Caco-2 (cell line): ENCODE results near the gene A4GALT. TPM values are rescaled to one million over a fixed set of nuclear protein-coding genes. Genes with fewer than 3 reads are reported as not detected.

Experiments
- BruUV-seq: library from RNA; stranded (reverse); fragments of 400-500 nt; replicated peaks from 2 replicates; lab custom pipeline; 2021; lab: Mats Ljungman, UMichigan
- CTCF ChIA-PET: fragments of 300-600 bp; sonication (Branson Sonifier 250); formaldehyde crosslinking; loops from one replicate; lab custom pipeline; 2022; ENCODE audit warnings: antibody characterized with exemption; lab: Charles Lee
- POLR2A ChIA-PET: fragments of 300-600 bp; sonication (Branson Sonifier 250); formaldehyde crosslinking; loops from one replicate; lab custom pipeline; 2022; ENCODE audit warnings: antibody characterized with exemption; lab: Charles Lee
- DNase-seq, 2 experiments: peaks; one replicate each; pipeline versions ENCODE4 v3.0.0 to v3.0.0-alpha.2; 2020 to 2022
- H3K27me3 ChIP-seq: replicated peaks from 2 replicates; pipeline ENCODE4 v1.6.0; 2011; ENCODE audit warnings: low read length; ENCODE audit not compliant: control insufficient read depth, insufficient read depth
- H3K36me3 ChIP-seq: 2 replicates; pipeline ENCODE4 v1.5.1; 2011; ENCODE audit warnings: low read length; ENCODE audit not compliant: control insufficient read depth, insufficient read depth
- H3K4me1 ChIP-seq: fragments of 250-450 bp; sonication (Bioruptor Pico); 2 replicates; pipeline ENCODE4 v1.5.1; 2020; ENCODE audit warnings: mild to moderate bottlenecking
- H3K4me3 ChIP-seq: 2 replicates; pipeline ENCODE4 v1.5.1; 2011; ENCODE audit warnings: low read depth, mild to moderate bottlenecking, control low read depth, low read length
- H3K9me3 ChIP-seq: fragments of 250-450 bp; sonication (Bioruptor Pico); 2 replicates; pipeline ENCODE4 v1.5.1; 2020; ENCODE audit warnings: mild to moderate bottlenecking, moderate library complexity
- H3K27ac Mint-ChIP-seq: one replicate; pipeline ENCODE4 v1.8.0; 2022; ENCODE audit warnings: mixed read lengths; ENCODE audit not compliant: unreplicated experiment
- H3K27me3 Mint-ChIP-seq: one replicate; pipeline ENCODE4 v1.8.0; 2022; ENCODE audit warnings: mixed read lengths; ENCODE audit not compliant: insufficient read depth, unreplicated experiment
- H3K36me3 Mint-ChIP-seq: one replicate; pipeline ENCODE4 v1.8.0; 2022; ENCODE audit warnings: mild to moderate bottlenecking, mixed read lengths; ENCODE audit not compliant: insufficient read depth, unreplicated experiment
- H3K4me1 Mint-ChIP-seq: one replicate; pipeline ENCODE4 v1.8.0; 2022; ENCODE audit warnings: low read depth, mixed read lengths; ENCODE audit not compliant: unreplicated experiment
- H3K4me3 Mint-ChIP-seq: one replicate; pipeline ENCODE4 v1.8.0; 2022; ENCODE audit warnings: mild to moderate bottlenecking, moderate library complexity, mixed read lengths; ENCODE audit not compliant: unreplicated experiment
- H3K9me3 Mint-ChIP-seq: one replicate; pipeline ENCODE4 v1.8.0; 2022; ENCODE audit warnings: mixed read lengths; ENCODE audit not compliant: unreplicated experiment
- intact Hi-C: fragments of 100-400 bp; cut with micrococcal nuclease; formaldehyde crosslinking; loops from one replicate; pipeline ENCODE4 v1.10.0; 2022; ENCODE audit not compliant: unreplicated experiment
- total RNA-seq: library from RNA; stranded (reverse); gene quantifications from 2 replicates; pipeline ENCODE4 v1.2.3, GENCODE V29; 2022
- TF ChIP-seq, protein P1 (sequence below), 2 experiments: fragments of 200-600 bp in 1 of 2; IDR thresholded peaks; 1 replicate in 1 of 2; 2 replicates in 1 of 2; pipeline versions ENCODE4 v1.5.1 to v1.8.0; 2011 to 2022; ENCODE audit warnings: antibody characterized with exemption in 1 of 2, control low read depth in 1 of 2, inconsistent platforms in 1 of 2, low read depth in 1 of 2, low read length in 1 of 2, mild to moderate bottlenecking in 1 of 2, moderate library complexity in 1 of 2; ENCODE audit not compliant: insufficient read depth in 1 of 2, severe bottlenecking in 1 of 2, unreplicated experiment in 1 of 2

A4GALT gene
- total RNA-seq, 1 experiment from 2014 or later = 16.2 TPM

DNA sequence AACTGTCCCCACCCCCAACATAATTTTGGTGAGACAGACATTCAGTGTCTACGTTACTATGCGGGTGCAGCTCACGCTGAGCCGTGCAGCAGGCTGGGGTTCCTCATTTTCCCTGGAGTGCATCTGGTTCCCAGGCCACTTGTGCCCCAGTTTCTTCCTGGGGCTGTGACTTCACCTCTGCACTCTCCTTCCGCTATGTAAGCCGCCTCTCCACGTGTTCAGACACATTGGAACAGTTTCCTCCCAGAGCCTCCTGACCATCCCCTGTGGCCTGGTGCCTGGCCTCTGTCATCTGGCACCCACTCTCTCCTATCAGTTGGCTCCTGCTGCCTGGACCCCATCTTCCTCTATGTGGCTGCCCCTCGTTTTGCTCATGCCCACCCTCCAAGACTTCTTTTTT is 46.2 kb upstream of the A4GALT start:
- H3K4me1 Mint-ChIP-seq = peaks cover 14% of the 10 kb centered on the region
- ChIA-PET CTCF (no interaction called here), POLR2A (no interaction called here)
- intact Hi-C loops = no loop called here
- H3K27me3 Mint-ChIP-seq = no peaks in the 10 kb centered on the region
- no peaks in the 10 kb centered on the region for H3K9me3 Mint-ChIP-seq
- no TSS peak for BruUV-seq
- Histone ChIP-seq H3K36me3 (no peaks in the 10 kb centered on the region), H3K4me1 (peaks cover 16% of the 10 kb centered on the region), H3K27me3 (no peaks in the 10 kb centered on the region), H3K4me3 (no peak overlapping the region), H3K9me3 (no peaks in the 10 kb centered on the region)
- no peak overlapping the region for H3K4me3 Mint-ChIP-seq
- TF ChIP-seq, protein P1, sequence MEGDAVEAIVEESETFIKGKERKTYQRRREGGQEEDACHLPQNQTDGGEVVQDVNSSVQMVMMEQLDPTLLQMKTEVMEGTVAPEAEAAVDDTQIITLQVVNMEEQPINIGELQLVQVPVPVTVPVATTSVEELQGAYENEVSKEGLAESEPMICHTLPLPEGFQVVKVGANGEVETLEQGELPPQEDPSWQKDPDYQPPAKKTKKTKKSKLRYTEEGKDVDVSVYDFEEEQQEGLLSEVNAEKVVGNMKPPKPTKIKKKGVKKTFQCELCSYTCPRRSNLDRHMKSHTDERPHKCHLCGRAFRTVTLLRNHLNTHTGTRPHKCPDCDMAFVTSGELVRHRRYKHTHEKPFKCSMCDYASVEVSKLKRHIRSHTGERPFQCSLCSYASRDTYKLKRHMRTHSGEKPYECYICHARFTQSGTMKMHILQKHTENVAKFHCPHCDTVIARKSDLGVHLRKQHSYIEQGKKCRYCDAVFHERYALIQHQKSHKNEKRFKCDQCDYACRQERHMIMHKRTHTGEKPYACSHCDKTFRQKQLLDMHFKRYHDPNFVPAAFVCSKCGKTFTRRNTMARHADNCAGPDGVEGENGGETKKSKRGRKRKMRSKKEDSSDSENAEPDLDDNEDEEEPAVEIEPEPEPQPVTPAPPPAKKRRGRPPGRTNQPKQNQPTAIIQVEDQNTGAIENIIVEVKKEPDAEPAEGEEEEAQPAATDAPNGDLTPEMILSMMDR (IDR thresholded peaks at IDR 0.05; ENCODE audit: insufficient read depth in 1 of 2, low read depth in 1 of 2, low read length in 1 of 2, severe bottlenecking in 1 of 2, unreplicated experiment in 1 of 2) = no peak
- DNase-seq = no peak
- no peak overlapping the region for H3K27ac Mint-ChIP-seq
- H3K36me3 Mint-ChIP-seq = no peaks in the 10 kb centered on the region

DNA sequence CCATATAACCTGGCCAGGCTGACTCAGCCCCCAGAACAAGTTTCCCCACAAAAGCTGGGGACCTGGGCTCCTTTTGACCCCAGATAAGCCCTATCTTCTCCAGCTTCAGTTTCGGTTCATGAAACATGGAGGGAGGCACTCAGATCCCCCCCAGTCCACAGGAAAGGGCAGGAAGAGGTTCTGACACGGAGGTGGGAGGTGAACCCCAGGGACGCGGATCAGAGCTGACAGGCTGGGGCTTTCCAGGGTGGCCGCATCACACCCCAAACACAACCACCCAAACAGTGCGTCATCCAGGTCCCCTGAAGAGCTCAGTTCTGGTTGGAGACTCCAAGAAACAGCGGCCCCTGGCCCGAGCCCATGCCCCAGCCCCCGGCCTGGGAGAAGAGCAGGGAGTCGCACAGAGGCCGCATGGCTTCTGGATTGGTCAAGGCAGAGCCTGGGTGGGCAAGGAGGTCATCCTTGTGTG is 44.3 kb upstream of the A4GALT start:
- CTCF ChIA-PET = interaction anchor here (0.5 to 1.0 kb wide), 3 partner anchors 76 to 327 kb away, joined by 3 to 4 read pairs (median 3); no protein-coding TSS in a partner anchor
- no peaks in the 10 kb centered on the region for H3K9me3 Mint-ChIP-seq
- Histone ChIP-seq H3K27me3 (no peaks in the 10 kb centered on the region), H3K4me3 (no peak overlapping the region), H3K36me3 (no peaks in the 10 kb centered on the region), H3K4me1 (peaks cover 10% of the 10 kb centered on the region), H3K9me3 (no peaks in the 10 kb centered on the region)
- BruUV-seq = no TSS peak
- TF ChIP-seq, protein P1 (IDR thresholded peaks at IDR 0.05; ENCODE audit: insufficient read depth in 1 of 2, low read depth in 1 of 2, low read length in 1 of 2, severe bottlenecking in 1 of 2, unreplicated experiment in 1 of 2) = no peak
- no peak overlapping the region for H3K4me3 Mint-ChIP-seq
- H3K4me1 Mint-ChIP-seq = peaks cover 13% of the 10 kb centered on the region
- POLR2A ChIA-PET = no interaction called here
- intact Hi-C loops = no loop called here
- H3K27me3 Mint-ChIP-seq = no peaks in the 10 kb centered on the region
- no peaks in the 10 kb centered on the region for H3K36me3 Mint-ChIP-seq
- H3K27ac Mint-ChIP-seq = no peak overlapping the region
- DNase-seq = no peak

DNA sequence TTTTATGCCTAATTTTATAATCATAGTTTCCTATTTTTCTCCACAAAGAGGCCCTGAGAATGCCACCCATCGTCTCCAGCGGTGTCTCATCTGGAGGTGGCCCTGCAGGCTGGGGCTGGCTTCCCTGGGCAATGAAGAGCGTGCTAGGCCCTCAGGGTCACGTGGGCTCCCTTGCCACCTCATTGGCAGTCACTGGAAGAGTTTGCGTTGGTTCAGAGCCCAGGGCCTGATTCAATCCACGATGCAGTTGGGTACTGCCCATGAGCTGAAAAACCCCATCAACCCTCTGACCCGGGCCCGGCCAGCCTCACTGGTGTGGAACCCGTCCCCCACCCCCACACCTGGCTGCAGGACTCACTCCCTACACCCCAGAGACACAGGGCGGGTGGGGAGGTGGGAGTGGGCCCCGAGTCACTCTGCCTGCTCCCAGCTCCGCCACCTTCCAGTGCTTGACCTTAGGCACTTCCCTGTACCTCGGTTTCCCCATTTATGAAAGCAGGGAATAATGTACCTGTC is 43.4 kb upstream of the A4GALT start:
- Histone ChIP-seq H3K9me3 (no peaks in the 10 kb centered on the region), H3K4me1 (peaks cover under 1% of the 10 kb centered on the region; the same call in 1 of the 2 replicates), H3K27me3 (no peaks in the 10 kb centered on the region), H3K36me3 (no peaks in the 10 kb centered on the region), H3K4me3 (no peak overlapping the region)
- intact Hi-C loops = no loop called here
- CTCF ChIA-PET = no interaction called here
- Mint-ChIP-seq H3K36me3 (no peaks in the 10 kb centered on the region), H3K9me3 (no peaks in the 10 kb centered on the region), H3K27me3 (no peaks in the 10 kb centered on the region), H3K4me3 (no peak overlapping the region), H3K4me1 (peaks cover 6% of the 10 kb centered on the region), H3K27ac (no peak overlapping the region)
- DNase-seq = no peak
- POLR2A ChIA-PET = no interaction called here
- no TSS peak for BruUV-seq
- TF ChIP-seq, protein P1 (IDR thresholded peaks at IDR 0.05; ENCODE audit: insufficient read depth in 1 of 2, low read depth in 1 of 2, low read length in 1 of 2, severe bottlenecking in 1 of 2, unreplicated experiment in 1 of 2) = no peak
